GM18907 (cell line): ENCODE measurements around the gene ZBP1.
"Not testable (repeated sequence)": the region's sequence is repeated elsewhere in the genome, so short reads cannot be mapped to it uniquely, and the experiment has no call there.

Source experiments
- ATAC-seq: cut with Tn5 transposase; IDR thresholded peaks from one replicate; pipeline ENCODE4 v1.9.1; 2021; ENCODE audit warnings: mild to moderate bottlenecking, moderate library complexity; ENCODE audit not compliant: unreplicated experiment

Gene ZBP1

GRCh38 chr20:57647933-57648785, 27.9 kb upstream of the ZBP1 start:
- no peak for ATAC-seq

GRCh38 chr20:57647006-57647932, 27.0 kb upstream of the ZBP1 start:
- no peak for ATAC-seq

GRCh38 chr20:57638895-57639236, 18.6 kb upstream of the ZBP1 start:
- no peak for ATAC-seq

GRCh38 chr20:57638173-57638894, 18.1 kb upstream of the ZBP1 start:
- ATAC-seq = no peak

DNA sequence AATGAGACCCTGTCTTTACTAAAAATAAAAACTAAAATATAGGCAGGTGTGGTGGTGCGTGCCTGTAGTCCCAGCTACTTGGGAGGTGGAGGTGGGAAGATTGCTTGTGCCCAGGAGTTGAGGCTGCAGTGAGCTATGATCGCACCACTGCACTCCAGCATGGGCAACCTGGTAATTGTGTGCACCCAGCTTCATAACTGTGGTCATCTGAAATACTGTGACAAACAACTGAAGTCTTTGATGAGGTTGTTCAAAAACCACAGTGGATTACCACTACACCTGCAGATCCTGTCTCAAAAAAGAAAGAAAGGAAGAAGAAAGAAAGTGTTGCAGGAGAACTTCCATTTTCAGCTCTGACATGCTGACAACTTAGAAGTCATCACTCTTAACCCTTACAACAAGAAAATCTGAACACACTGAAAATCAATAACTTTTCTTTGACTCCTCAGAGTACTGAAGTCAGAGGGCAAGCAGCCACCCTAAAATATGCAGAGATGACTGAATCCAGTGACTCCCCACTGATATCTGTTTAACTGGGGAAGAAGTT, 13.8 kb upstream of the ZBP1 start:
- no peak for ATAC-seq

DNA sequence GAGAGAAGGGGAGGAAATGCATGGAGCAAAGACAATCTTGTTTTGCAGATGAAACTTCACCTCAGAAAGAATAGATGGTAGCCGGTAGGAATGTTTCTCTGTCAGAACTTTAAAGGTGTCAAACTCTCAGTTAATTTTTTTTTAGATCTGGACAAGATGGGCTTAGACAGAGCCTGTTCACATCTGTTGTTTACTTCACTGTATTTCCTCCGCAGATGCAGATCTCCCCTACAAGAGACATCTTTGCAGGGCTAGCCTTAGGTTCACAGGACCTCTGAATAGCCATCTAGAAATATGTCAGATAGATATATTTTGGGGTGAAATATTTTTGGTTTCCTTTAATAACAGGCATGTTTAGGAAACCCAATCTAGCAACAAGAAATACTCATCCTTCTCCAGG, 12.1 kb upstream of the ZBP1 start:
- no peak for ATAC-seq

- no peak for ATAC-seq
Measured at GRCh38 chr20:57630061-57630460, 9.8 kb upstream of the ZBP1 start.

DNA sequence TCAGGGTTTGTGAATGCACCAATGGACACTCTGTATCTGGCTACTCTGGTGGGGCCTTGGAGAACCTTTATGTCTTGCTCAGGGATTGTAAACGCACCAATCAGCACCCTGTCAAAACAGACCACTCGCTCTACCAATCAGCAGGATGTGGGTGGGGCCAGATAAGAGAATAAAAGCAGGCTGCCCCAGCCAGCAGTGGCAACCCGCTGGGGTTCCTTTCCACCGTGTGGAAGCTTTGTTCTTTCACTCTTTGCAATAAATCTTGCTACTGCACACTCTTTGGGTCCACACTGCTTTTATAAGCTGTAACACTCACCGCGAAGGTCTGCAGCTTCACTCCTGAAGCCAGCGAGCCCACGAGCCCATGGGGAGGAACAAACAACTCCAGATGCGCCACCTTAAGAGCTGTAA, 9.3 kb upstream of the ZBP1 start:
- ATAC-seq = not testable (repeated sequence)

- not testable (repeated sequence) for ATAC-seq
Measured at GRCh38 chr20:57628962-57629308, 8.7 kb upstream of the ZBP1 start.

DNA sequence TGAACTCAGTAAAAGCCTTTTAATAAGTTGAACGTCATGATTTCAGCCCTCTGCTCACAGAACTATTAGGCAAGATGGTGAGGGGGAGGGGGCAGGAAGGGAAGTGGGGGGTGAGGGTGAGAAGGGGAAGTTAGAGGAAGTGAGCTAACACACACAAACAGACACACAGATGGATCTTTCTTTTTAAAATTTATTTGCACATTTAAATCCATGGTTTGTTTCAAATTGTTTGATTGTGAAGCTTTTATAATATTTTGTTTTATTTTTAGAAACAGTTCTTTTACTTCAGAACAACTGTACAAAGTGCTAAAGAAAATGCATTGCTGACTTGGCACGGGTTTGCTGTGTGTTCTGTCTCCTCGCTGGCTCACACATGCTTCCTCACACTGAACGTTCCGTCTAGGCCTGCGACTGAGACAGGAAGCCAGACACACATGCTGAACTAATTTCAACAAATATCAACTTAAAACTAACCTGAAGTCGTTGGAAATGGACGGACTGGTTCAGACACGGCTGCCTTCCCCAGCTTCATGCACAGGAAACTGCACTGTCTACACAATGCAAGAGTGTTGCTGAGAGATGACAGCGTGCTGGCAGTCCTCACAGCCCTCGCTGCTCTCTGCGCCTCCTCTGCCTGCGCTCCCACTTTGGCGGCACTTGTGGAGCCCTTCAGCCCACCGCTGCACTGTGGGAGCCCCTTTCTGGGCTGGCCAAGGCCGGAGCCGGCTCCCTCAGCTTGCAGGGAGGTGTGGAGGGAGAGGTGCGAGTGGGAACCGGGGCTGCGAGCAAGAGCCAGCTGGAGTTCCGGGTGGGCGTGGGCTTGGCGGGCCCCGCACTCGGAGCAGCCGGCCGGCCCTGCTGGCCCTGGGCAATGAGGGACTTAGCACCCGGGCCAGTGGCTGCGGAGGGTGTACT, 8.1 kb upstream of the ZBP1 start:
- ATAC-seq = peak; percentile 70

DNA sequence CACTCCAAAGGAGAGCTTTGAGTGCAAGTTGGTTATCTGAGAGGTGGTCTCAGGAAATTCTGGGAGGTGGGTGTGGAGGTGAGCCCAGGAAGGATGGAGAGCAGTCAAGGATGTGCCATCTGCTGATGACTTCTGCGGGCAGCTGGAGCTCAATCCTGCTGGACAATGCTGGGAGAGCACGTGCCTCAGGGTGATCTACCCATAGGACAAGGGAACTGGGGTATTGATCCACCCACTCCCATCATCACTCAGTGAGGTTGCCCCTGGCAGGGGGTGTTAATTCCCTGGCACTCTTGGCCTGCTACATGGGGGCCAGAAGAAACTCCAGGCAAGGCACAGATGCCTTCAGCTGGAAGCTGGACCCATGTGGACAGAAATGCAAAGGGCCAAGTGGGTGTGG, 7.1 kb upstream of the ZBP1 start:
- ATAC-seq = no peak

- no peak for ATAC-seq
Measured at GRCh38 chr20:57625978-57626377, 5.8 kb upstream of the ZBP1 start.

GRCh38 chr20:57625181-57625958, 5.1 kb upstream of the ZBP1 start:
- ATAC-seq = no peak

- no peak for ATAC-seq
Measured at GRCh38 chr20:57624124-57624523, 3.9 kb upstream of the ZBP1 start.

DNA sequence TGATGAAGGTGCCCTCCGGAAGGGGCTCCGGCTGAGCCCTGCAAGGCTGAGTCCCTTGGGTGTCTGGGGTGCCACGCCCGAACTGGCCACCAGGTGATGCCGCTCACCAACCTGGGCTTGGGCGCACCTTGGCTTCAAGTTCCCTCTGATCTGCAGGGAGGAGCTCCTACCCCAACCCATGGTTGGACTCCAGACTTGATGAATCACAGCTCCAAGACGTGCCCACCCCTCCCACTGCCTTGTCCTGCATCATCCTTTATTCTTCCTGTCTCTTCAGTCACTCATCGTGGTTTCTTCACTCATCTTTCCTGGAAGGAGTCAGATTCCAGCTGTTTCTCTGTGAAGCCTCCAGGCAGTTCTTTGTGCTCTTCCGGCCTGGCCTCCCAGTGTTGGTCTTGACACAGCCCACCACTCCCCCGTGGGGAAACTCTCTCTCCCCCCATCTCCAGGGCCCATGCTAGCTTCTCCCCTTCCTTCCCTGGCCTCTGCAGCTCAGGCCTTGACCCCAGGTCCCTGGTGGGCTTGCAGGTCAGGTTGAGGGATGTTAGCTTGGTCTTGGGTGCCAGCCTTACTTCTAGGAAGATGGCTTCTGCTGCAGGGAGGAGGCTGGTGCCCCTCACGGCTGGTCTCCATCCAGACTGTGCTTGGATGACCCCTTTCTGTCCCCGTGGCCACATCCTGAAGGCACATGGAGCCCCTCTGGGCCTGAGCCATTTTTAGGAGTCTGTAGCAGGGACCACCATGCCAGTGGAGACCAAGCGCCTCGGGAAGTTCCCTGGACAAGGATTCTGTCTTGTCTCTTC, 2.6 kb upstream of the ZBP1 start:
- no peak for ATAC-seq

GRCh38 chr20:57622201-57622570, 2.0 kb upstream of the ZBP1 start:
- no peak for ATAC-seq

- no peak for ATAC-seq
Measured at GRCh38 chr20:57621421-57622200, 1.4 kb upstream of the ZBP1 start.

DNA sequence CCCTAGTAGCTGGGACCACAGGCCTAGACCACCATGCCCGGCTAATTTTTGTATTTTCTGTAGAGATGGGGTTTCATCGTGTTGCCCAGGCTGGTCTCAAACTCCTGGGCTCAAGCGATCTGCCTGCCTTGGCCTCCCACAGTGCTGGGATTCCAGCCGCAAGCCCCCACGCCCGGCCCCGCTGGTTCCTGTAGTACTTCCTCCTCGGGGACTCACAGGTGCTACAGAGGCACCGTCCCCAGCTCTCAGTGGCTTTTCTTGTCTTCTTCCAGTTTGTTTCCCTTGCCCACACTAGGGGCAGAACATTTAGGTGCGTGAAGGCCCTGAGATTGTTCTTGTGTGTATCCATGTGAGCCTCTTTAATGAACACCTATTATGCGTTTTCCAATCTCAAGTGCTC, 773 bp upstream of the ZBP1 start:
- no peak for ATAC-seq
